ENCODE data around the gene DERL3. TPM values are rescaled to one million over a fixed set of nuclear protein-coding genes. Genes with fewer than 3 reads are reported as not detected.

The DERL3 gene
- total RNA-seq, 1 experiment from 2014 or later, result 9.8 TPM

DNA sequence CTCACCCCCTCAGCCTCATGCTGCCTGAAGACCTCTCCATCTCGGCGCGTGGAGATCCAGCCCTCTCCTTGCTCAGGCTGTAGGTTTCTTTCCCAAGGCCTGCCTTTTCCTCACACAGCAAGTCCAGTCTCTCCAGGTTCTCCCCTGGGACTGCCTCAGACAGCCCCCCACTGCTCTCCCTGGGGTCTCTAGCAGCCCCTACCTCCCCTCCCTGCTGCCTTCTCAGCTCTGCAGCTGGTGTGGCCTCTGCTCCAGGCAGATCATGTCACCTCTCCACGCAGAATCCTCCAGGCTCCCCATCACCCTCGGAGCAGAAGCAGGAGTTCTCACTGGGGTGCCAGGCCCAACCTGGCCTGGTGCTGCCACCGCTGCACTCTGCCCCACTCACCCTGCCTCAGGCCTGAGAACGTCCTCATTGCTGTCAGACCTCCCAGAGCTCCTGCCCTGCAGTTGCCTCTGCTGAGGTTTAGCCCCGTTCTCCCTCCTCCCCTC lies 36.9 kb downstream of the DERL3 start:
- Mint-ChIP-seq H3K27ac (peak overlapping the region in 1 of 3 experiments; percentile 79; a peak in 2 of 7 replicates), H3K4me3 (no peak overlapping the region), H3K36me3 (ENCODE audit: insufficient read depth in 1 of 3, low read depth in 3 of 3) (peaks cover 63 to 92% (median 89%) of the 10 kb centered on the region in 3 experiments), H3K9me3 (no peaks in the 10 kb centered on the region; a peak in 1 of 5 replicates), H3K4me1 (peaks cover 0 to 3% of the 10 kb centered on the region in 2 experiments; a peak in 1 of 4 replicates), H3K27me3 (ENCODE audit: low read depth) (no peaks in the 10 kb centered on the region)
- Histone ChIP-seq H3K4me1 (ENCODE audit: insufficient read depth, low read length) (no peaks in the 10 kb centered on the region), H2BK120ac (ENCODE audit: low read depth, low read length, poor library complexity, severe bottlenecking) (no peak overlapping the region), H3K9me3 (ENCODE audit: control insufficient read depth, low read depth, low read length) (no peaks in the 10 kb centered on the region), H2BK20ac (ENCODE audit: low read depth, low read length, poor library complexity, severe bottlenecking) (no peak overlapping the region), H3K4ac (ENCODE audit: low read depth, low read length) (no peak overlapping the region), H4K5ac (ENCODE audit: insufficient read length, low read depth, low read length) (no peak overlapping the region), H3K23ac (ENCODE audit: insufficient read length, low read depth, low read length) (no peak overlapping the region), H3K9ac (ENCODE audit: extremely low read depth, insufficient read length, low read length) (no peak overlapping the region), H3K79me2 (ENCODE audit: insufficient read depth, low read length) (no peaks in the 10 kb centered on the region), H3K79me1 (ENCODE audit: insufficient read depth, low read depth, low read length, poor library complexity, severe bottlenecking) (no peaks in the 10 kb centered on the region), H3T11ph (ENCODE audit: low read length) (no peak overlapping the region), H2AK5ac (ENCODE audit: insufficient read length, low read length) (no peak overlapping the region), H2BK12ac (ENCODE audit: insufficient read length, low read depth, low read length) (no peak overlapping the region), H3K27ac (ENCODE audit: insufficient read length, low read depth, low read length) (no peak overlapping the region), H4K8ac (replicated peaks; ENCODE audit: insufficient read length, low read depth, low read length) (no peak overlapping the region), H2AFZ (ENCODE audit: low read length) (no peak overlapping the region), H4K20me1 (ENCODE audit: control insufficient read depth, insufficient read depth, insufficient read length) (no peaks in the 10 kb centered on the region), H3K23me2 (ENCODE audit: insufficient read length, low read depth, low read length, poor library complexity, severe bottlenecking) (no peaks in the 10 kb centered on the region), H4K91ac (ENCODE audit: insufficient read length, low read depth, low read length) (no peak overlapping the region), H2BK15ac (ENCODE audit: low read depth, low read length) (no peak overlapping the region), H3K14ac (ENCODE audit: insufficient read depth, low read length) (no peak overlapping the region; the same call in 1 of the 2 replicates), H3K18ac (ENCODE audit: insufficient read length, low read depth, low read length) (no peak overlapping the region), H3K4me2 (ENCODE audit: insufficient read depth, insufficient read length, low read length) (no peak overlapping the region), H2BK5ac (ENCODE audit: insufficient read length, low read length) (no peak overlapping the region), H3K56ac (ENCODE audit: insufficient read length, low read depth, low read length) (no peak overlapping the region), H3K27me3 (ENCODE audit: insufficient read depth, low read length) (no peaks in the 10 kb centered on the region)
- WGBS (ENCODE audit: extremely low coverage, insufficient read length, low lambda C conversion rate), result no CpG with 5 or more reads among the region's 8 CpGs
- DNase-seq, result no peak
- TF ChIP-seq, protein P1, sequence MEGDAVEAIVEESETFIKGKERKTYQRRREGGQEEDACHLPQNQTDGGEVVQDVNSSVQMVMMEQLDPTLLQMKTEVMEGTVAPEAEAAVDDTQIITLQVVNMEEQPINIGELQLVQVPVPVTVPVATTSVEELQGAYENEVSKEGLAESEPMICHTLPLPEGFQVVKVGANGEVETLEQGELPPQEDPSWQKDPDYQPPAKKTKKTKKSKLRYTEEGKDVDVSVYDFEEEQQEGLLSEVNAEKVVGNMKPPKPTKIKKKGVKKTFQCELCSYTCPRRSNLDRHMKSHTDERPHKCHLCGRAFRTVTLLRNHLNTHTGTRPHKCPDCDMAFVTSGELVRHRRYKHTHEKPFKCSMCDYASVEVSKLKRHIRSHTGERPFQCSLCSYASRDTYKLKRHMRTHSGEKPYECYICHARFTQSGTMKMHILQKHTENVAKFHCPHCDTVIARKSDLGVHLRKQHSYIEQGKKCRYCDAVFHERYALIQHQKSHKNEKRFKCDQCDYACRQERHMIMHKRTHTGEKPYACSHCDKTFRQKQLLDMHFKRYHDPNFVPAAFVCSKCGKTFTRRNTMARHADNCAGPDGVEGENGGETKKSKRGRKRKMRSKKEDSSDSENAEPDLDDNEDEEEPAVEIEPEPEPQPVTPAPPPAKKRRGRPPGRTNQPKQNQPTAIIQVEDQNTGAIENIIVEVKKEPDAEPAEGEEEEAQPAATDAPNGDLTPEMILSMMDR (conservative IDR thresholded peaks at IDR 0.05), result no peak
